ENCODE measurements around the gene MEIS1. TPM values are rescaled to one million over a fixed set of nuclear protein-coding genes. Genes with fewer than 3 reads are reported as not detected.

The MEIS1 gene
- total and polyA plus RNA-seq, 2 experiments from 2014 or later = 0.16 to 0.28 TPM

DNA sequence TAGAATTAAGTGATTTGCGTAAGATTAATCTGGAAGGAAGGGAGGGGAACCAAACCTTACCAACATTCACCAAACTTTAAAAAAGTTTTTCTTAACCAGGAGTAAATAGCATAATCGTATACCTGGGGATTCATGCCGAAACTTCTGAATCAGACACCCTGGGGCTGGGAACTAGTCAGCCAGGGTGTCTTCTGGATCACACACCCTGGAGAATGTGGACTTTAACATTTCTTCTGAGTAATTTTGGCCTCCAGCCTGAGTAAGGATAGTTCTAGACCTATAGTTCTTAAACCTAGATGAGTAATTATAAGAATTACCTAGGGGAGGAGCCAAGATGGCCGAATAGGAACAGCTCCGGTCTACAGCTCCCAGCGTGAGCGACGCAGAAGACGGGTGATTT lies 44.1 kb upstream of the MEIS1 start:
- 0 out of 2 replicates have a peak overlapping the region, but pooled peaks have one; percentile 5 for H2AFZ ChIP-seq
- no peaks in the 10 kb centered on the region; the same call in 1 of the 2 replicates for H3K9me2 ChIP-seq (ENCODE audit: insufficient read depth)
- TF ChIP-seq NANOG (IDR thresholded peaks at IDR 0.05; ENCODE audit: borderline replicate concordance) (no peak), CREB1 (CRISPR knock-in tag; IDR thresholded peaks at IDR 0.05; ENCODE audit: low read depth) (no peak), POLR2AphosphoS5 (IDR thresholded peaks at IDR 0.05; ENCODE audit: low read depth) (no peak), ZNF114 (CRISPR knock-in tag; IDR thresholded peaks at IDR 0.05) (no peak), ZNF462 (CRISPR knock-in tag; IDR thresholded peaks at IDR 0.05) (no peak), EZH2 (IDR thresholded peaks at IDR 0.05; ENCODE audit: low read depth, unreplicated experiment) (no peak), ZNF331 (CRISPR knock-in tag; IDR thresholded peaks at IDR 0.05; ENCODE audit: low read depth) (no peak), STAT1 (IDR thresholded peaks at IDR 0.05; ENCODE audit: unreplicated experiment) (no peak), EZH2phosphoT487 (IDR thresholded peaks at IDR 0.05; ENCODE audit: unreplicated experiment) (no peak), JUNB (IDR thresholded peaks at IDR 0.05; ENCODE audit: unreplicated experiment) (no peak)
- TF ChIP-seq, protein P1, sequence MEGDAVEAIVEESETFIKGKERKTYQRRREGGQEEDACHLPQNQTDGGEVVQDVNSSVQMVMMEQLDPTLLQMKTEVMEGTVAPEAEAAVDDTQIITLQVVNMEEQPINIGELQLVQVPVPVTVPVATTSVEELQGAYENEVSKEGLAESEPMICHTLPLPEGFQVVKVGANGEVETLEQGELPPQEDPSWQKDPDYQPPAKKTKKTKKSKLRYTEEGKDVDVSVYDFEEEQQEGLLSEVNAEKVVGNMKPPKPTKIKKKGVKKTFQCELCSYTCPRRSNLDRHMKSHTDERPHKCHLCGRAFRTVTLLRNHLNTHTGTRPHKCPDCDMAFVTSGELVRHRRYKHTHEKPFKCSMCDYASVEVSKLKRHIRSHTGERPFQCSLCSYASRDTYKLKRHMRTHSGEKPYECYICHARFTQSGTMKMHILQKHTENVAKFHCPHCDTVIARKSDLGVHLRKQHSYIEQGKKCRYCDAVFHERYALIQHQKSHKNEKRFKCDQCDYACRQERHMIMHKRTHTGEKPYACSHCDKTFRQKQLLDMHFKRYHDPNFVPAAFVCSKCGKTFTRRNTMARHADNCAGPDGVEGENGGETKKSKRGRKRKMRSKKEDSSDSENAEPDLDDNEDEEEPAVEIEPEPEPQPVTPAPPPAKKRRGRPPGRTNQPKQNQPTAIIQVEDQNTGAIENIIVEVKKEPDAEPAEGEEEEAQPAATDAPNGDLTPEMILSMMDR (conservative IDR thresholded peaks at IDR 0.05; ENCODE audit: low read depth in 2 of 2) = no peak
- TF ChIP-seq, protein P2, sequence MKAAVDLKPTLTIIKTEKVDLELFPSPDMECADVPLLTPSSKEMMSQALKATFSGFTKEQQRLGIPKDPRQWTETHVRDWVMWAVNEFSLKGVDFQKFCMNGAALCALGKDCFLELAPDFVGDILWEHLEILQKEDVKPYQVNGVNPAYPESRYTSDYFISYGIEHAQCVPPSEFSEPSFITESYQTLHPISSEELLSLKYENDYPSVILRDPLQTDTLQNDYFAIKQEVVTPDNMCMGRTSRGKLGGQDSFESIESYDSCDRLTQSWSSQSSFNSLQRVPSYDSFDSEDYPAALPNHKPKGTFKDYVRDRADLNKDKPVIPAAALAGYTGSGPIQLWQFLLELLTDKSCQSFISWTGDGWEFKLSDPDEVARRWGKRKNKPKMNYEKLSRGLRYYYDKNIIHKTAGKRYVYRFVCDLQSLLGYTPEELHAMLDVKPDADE (IDR thresholded peaks at IDR 0.05) = no peak
- TF ChIP-seq, protein P3, sequence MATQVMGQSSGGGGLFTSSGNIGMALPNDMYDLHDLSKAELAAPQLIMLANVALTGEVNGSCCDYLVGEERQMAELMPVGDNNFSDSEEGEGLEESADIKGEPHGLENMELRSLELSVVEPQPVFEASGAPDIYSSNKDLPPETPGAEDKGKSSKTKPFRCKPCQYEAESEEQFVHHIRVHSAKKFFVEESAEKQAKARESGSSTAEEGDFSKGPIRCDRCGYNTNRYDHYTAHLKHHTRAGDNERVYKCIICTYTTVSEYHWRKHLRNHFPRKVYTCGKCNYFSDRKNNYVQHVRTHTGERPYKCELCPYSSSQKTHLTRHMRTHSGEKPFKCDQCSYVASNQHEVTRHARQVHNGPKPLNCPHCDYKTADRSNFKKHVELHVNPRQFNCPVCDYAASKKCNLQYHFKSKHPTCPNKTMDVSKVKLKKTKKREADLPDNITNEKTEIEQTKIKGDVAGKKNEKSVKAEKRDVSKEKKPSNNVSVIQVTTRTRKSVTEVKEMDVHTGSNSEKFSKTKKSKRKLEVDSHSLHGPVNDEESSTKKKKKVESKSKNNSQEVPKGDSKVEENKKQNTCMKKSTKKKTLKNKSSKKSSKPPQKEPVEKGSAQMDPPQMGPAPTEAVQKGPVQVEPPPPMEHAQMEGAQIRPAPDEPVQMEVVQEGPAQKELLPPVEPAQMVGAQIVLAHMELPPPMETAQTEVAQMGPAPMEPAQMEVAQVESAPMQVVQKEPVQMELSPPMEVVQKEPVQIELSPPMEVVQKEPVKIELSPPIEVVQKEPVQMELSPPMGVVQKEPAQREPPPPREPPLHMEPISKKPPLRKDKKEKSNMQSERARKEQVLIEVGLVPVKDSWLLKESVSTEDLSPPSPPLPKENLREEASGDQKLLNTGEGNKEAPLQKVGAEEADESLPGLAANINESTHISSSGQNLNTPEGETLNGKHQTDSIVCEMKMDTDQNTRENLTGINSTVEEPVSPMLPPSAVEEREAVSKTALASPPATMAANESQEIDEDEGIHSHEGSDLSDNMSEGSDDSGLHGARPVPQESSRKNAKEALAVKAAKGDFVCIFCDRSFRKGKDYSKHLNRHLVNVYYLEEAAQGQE (IDR thresholded peaks at IDR 0.05; ENCODE audit: unreplicated experiment) = no peak
- peaks cover 4% of the 10 kb centered on the region for H3K36me3 ChIP-seq (ENCODE audit: insufficient read depth)
- no peaks in the 10 kb centered on the region for H4K20me1 ChIP-seq (replicated peaks; ENCODE audit: insufficient read depth)
- no peaks in the 10 kb centered on the region for H3F3A ChIP-seq (replicated peaks; ENCODE audit: low read depth)
- peaks cover 17% of the 10 kb centered on the region for H3K4me1 ChIP-seq (ENCODE audit: insufficient read depth)
- Mint-ChIP-seq H3K4me3 (peak overlapping the region; percentile 63), H3K36me3 (ENCODE audit: low read depth) (peaks cover 16% of the 10 kb centered on the region; the same call in 2 of the 3 replicates), H3K27me3 (ENCODE audit: insufficient read depth, low read depth, poor library complexity) (no peaks in the 10 kb centered on the region), H3K9me3 (peaks cover 9% of the 10 kb centered on the region; the same call in 2 of the 3 replicates), H3K27ac (peak overlapping the region; percentile 80), H3K4me1 (peaks cover 29% of the 10 kb centered on the region)
- no peak overlapping the region for H3K27ac ChIP-seq (ENCODE audit: low read depth)
- peak overlapping the region; percentile 61 for H3K4me3 ChIP-seq
- no peaks in the 10 kb centered on the region for H3K79me2 ChIP-seq (replicated peaks; ENCODE audit: insufficient read depth)
- H3K4me2 ChIP-seq = peak overlapping the region; percentile 60
- DNase-seq (ENCODE audit: low spot score) (no peak), ATAC-seq (no peak)
- no peaks in the 10 kb centered on the region for H3K27me3 ChIP-seq (ENCODE audit: insufficient read depth)
